Ishikawa (cell line): ENCODE measurements around the gene PLXNA2.

Source experiments
- MAX ChIP-seq: IDR thresholded peaks from 2 replicates; pipeline ENCODE4 v1.6.1; 2012
- TEAD4 ChIP-seq: IDR thresholded peaks from 2 replicates; pipeline ENCODE4 v1.6.1; 2012
- USF1 ChIP-seq: IDR thresholded peaks from 2 replicates; pipeline ENCODE4 v1.6.1; 2012

- no peak for TF ChIP-seq USF1
- no peak for TF ChIP-seq MAX
- TF ChIP-seq TEAD4: no peak
Observed at GRCh38 chr1:208172423-208173145, 71.6 kb downstream of the PLXNA2 start.
